ENCODE data around the gene SURF2. TPM values are rescaled to one million over a fixed set of nuclear protein-coding genes. Genes with fewer than 3 reads are reported as not detected.
A peak's percentile ranks its signal among the peaks of the same experiment; 100 is the strongest.
"Not testable (repeated sequence)": the region's sequence is repeated elsewhere in the genome, so short reads cannot be mapped to it uniquely, and the experiment has no call there.

Gene SURF2
- total RNA-seq, 1 experiment from 2014 or later, result 110 TPM

- peak; percentile 94 for DNase-seq (ENCODE audit: low read depth)
Measured at GRCh38 chr9:133375724-133376654, 19.6 kb downstream of the SURF2 start, which contains the start of the genes STKLD1 and SURF4. STKLD1 (plus strand) TSS chr9:133376366; CDS start chr9:133376474, 108 bp downstream. SURF4 (minus strand) TSS chr9:133376060; CDS start chr9:133375969, 91 bp downstream.

DNA sequence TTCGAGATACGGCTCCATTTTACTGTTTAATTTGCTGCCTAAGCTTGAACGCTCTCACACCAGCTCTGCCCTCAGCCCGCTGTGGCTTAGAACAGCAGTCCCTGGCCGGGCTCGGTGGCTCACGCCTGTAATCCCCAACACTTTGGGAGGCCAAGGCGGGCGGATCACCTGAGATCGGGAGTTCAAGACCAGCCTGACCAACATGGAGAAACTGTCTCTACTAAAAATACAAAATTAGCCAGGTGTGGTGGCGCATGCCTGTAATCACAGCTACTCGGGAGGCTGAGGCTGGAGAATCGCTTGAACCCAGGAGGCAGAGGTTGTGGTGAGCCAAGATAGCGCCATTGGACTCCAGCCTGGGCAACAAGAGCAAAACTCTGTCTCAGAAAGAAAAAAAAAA lies 20.9 kb downstream of the SURF2 start:
- not testable (repeated sequence) for DNase-seq (ENCODE audit: low read depth)

- DNase-seq (ENCODE audit: low read depth), result peak; percentile 22
Measured at GRCh38 chr9:133377721-133378216, 21.4 kb downstream of the SURF2 start.

- no peak for DNase-seq (ENCODE audit: low read depth)
Measured at GRCh38 chr9:133378408-133378962, 22.1 kb downstream of the SURF2 start.

- DNase-seq (ENCODE audit: low read depth), result peak; percentile 35
Measured at GRCh38 chr9:133379153-133380086, 23.1 kb downstream of the SURF2 start.

DNA sequence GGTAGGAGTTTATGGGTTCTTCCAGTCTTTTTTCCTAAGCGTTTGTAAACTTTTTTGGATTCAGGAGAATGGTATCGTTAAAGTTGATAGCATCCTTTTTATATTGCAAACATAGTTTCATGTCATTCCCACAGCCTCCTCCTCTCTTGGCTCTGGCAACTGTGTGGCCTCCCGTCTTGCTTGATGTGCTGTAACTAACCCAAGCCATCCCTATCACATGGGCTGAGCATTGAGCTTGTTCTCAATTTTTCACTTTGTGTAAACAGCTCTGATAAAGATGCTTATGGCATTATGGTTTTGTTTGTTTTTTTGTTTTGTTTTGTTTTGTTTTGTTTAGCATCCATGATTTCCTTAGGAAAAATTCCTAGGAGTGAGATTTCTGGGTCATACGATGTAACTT lies 24.4 kb downstream of the SURF2 start:
- no peak for DNase-seq (ENCODE audit: low read depth)

GRCh38 chr9:133382507-133383141 lies 26.3 kb downstream of the SURF2 start:
- no peak for DNase-seq (ENCODE audit: low read depth)

GRCh38 chr9:133383438-133383837 lies 27.1 kb downstream of the SURF2 start:
- DNase-seq (ENCODE audit: low read depth), result no peak

- no peak for DNase-seq (ENCODE audit: low read depth)
Measured at GRCh38 chr9:133384736-133385321, 28.5 kb downstream of the SURF2 start.

DNA sequence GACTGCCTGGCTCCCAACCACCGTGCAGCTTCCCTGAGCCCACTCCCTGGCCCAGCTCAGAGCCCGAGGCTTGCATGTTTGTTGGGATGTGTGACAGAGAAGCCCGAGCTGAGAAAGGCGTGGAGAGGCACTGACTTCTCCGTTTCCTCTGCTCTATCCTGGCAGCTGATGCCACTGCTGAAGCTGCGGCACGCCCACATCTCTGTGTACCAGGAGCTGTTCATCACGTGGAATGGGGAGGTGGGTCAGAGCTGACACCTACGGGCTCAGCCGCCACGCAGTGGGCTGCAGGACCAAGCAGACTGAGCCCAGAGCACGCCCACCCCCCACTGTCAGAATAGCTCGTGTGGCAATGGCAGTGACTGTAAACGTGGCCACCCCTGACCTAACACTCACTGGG lies 29.1 kb downstream of the SURF2 start:
- DNase-seq (ENCODE audit: low read depth), result no peak

GRCh38 chr9:133386338-133386737 lies 30.0 kb downstream of the SURF2 start:
- no peak for DNase-seq (ENCODE audit: low read depth)

DNA sequence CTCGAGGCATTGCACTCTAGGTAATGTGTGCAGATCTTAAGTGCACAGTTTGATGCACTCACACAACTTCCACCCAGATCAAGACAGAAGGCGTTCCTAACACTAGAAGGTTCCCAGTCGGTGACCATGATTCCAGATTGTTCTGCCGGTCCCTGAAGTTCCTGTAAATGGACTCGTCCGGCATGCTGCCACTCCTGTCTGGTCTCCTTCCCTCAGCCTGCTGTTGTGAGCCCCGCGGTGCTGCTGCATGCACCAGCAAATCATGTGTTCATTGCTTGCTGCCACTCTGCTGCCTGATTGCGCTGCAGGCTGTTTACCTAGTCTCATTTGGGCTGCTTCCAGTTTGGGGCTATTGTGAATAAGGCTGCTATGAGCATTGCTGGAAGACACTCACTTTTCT lies 31.3 kb downstream of the SURF2 start:
- no peak for DNase-seq (ENCODE audit: low read depth)

GRCh38 chr9:133389025-133389557 lies 32.7 kb downstream of the SURF2 start:
- no peak for DNase-seq (ENCODE audit: low read depth)

DNA sequence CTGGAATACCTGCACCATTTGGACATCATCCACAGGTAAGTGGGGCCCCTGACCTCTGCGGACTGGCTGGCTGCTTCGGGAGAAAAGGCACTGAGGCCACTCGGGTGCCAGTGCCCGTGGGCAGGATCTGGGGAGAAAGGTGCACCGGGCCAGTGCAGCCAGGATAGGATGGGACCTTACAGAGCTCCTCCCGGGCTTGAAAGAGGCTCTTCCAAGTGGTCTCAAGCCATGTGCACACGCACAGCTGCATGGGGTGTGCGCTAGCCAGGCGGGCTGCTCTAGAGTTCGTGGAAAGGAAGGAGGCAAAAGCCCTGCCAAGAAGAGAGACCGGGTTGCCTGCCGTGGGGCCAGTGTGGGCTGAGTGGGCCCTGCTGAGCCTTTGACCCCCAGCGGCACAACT lies 33.2 kb downstream of the SURF2 start:
- DNase-seq (ENCODE audit: low read depth), result no peak

DNA sequence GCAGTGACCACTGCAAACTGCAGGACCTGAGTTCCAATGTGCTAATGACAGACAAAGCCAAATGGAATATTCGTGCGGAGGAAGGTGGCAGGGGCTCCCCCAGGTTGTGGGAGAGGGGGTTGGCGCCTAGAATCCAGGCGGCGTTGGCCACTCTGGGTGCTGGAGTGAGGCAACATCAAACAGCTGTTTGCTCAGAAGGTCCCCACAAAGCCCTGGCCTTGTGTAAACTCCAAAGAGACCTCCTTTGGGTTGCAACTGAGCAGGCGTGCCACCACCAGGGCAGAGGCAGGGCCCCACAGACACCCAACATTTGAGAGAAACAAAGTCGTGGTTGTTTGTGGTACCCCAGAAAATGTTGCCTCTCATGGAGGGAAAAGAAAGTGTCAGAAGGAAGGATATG lies 34.4 kb downstream of the SURF2 start:
- no peak for DNase-seq (ENCODE audit: low read depth)

GRCh38 chr9:133391449-133391848 lies 35.1 kb downstream of the SURF2 start:
- DNase-seq (ENCODE audit: low read depth), result not testable (repeated sequence)

- not testable (repeated sequence) for DNase-seq (ENCODE audit: low read depth)
Measured at GRCh38 chr9:133392308-133392707, 36.0 kb downstream of the SURF2 start.

GRCh38 chr9:133393399-133393798 lies 37.0 kb downstream of the SURF2 start:
- DNase-seq (ENCODE audit: low read depth), result no peak

DNA sequence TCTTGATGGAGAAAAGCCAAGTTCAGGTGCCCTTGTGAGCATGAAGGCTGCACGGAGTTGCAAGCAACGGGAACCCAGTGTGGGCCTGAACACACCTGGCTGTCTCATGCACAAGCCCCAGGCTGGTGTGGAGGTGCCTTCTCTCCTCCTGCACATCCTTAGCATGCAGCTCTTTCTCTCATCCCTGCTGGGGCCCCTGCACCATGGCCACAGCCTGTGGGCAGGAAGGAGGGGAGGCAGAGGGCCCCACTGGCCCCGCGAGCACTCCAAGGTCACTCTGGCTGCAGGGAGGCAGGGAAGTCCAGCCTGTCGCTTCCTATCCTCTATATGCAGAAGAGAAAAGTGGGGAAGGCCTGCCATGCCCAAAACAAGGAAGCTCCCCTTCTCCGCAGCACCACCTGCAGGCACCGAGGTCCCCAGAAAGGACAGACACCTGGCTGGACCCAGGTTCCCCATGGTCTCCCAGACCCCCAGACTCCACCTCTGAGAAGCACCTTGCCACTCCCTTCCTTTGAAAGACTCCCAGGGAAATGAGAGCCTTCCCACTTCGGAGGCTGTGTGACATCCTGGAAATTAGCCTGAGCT lies 38.4 kb downstream of the SURF2 start:
- no peak for DNase-seq (ENCODE audit: low read depth)

- no peak for DNase-seq (ENCODE audit: low read depth)
Measured at GRCh38 chr9:133396952-133397351, 40.6 kb downstream of the SURF2 start.
